K562 treated with DMSO at 1 percent for 24 hours (cell line): ENCODE measurements around the gene TRIM27. TPM values are rescaled to one million over a fixed set of nuclear protein-coding genes. Genes with fewer than 3 reads are reported as not detected.

ENCODE experiments used
- total RNA-seq: library from RNA; unstranded; fragments of 300-600 nt; gene quantifications from 2 replicates; pipeline ENCODE4 v1.2.3, GENCODE V29; 2022; ENCODE audit warnings: low read depth; ENCODE audit not compliant: insufficient read depth

Gene TRIM27
- total RNA-seq, result 128 and 130 TPM in 2 replicates

GRCh38 chr6:28923318-28924102 lies at the start of gene TRIM27:
TSS of gene TRIM27 (minus strand) at chr6:28923985. CDS start at chr6:28923632, 353 bp downstream.

Other genes starting within 250 kb of the TRIM27 start
- gene ZNF311, start 81.3 kb upstream of the TRIM27 start, total RNA-seq, result 7.5 and 7.9 TPM in 2 replicates
- gene OR2W1, start 121.2 kb upstream of the TRIM27 start, total RNA-seq, result not detected in 2 replicates
- gene OR2B3, start 163.3 kb upstream of the TRIM27 start, total RNA-seq, result not detected in 2 replicates
- gene OR2J1, start 175.5 kb upstream of the TRIM27 start, total RNA-seq, result not detected in 2 replicates
- not detected in 2 replicates for gene OR2J3, start 184.1 kb upstream of the TRIM27 start, total RNA-seq
- gene OR2J2, start 246.9 kb upstream of the TRIM27 start, total RNA-seq, result not detected in 2 replicates